ENCODE measurements around the gene ELAC1.
A peak's percentile ranks its signal among the peaks of the same experiment; 100 is the strongest.

The ELAC1 gene

DNA sequence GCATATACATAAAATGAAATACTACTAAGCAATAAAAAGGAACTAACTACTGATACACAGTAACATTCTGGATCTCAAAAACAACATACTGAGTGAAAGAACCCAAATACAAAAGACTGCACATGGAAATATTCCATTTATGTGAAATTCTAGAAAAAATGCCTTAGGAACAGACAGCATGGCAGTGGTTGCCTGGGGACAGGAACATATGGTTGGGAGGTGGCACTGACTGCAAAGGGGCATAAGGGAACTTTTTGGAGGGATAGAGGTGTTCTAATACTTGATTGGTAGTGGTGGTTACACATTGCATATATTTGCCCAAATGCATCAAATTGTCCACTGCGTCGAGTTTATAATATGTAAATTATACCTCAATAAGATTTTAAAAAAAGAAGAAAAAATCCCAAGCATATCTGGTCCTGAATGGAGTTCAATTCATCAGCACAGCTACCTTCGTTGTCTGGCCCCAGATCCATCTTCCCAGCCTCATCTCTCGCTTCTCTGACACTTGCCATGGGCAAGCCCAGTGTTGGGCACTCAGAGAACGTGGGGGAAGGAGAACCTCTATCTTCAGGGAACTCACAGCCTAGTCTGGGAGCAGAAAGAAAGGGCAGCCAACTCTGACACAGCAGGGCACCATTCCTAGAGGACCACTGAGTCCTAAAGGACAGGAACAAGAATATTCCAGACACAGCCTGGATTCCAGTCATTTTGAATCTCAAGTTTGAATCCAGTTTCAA lies 53.6 kb downstream of the ELAC1 start:
- DNase-seq, result no peak

DNA sequence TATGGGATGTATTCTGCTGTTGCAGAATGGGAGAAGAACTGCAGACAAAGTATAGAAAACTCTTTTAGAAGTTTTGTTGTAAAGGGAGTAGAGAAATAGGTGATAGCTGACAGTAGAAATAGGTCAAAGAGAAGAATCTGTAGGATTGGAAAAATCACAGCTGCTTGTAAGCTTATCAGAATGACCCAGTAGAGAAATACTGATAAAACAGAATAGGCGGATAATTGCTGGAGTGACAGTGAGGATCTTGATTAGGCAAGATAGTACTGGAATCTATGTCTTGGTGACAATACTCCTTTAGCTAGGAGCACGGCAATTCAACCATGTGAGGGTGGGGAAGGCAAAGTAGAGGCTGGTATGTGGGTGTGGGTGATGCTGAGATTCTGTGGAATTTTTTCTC lies 57.7 kb downstream of the ELAC1 start:
- DNase-seq, result no peak

DNA sequence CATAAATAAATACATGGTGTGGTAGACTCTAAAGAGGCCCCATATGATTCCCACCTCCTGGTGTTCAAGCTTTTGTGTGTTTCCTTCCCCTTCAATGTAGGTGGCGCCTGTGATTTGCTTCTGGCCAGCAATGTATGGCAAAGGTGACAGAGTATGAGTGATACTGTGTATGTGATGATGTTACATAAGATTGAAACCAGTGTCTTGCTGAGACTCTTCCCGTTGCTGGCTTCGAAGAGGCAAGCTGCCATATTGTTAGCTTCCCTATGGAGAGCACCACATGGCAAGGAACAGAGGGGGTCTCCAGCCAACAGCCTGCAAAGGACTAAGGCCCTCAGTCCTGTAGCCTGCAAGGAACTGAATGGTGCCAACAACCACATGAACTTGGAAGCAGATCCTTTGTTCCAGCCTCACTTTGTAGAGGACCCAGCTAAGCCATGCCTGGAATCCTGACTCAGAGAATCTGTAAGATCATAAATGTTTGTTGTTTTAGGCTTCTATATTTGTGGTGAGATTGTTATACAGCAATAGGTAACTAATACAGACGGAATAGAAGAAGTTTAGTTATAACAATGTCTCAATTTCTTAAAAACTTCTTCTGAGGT lies 60.5 kb downstream of the ELAC1 start:
- no peak for DNase-seq

DNA sequence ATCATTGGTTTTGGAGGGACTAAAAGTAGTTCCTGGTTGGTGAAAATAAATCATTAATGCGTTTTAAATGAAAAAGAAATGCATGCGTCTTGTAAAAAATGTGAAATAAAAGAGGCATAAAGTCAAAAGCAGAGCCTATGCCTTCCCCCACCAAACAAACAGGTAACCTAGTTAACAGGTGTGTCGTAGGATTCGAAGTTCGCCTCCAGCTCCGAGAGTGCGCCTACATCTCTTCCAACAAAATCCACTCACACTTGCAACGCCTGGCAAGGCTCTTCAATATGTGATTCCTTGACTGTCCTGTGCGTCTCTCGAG lies 61.5 kb downstream of the ELAC1 start:
- DNase-seq, result no peak

DNA sequence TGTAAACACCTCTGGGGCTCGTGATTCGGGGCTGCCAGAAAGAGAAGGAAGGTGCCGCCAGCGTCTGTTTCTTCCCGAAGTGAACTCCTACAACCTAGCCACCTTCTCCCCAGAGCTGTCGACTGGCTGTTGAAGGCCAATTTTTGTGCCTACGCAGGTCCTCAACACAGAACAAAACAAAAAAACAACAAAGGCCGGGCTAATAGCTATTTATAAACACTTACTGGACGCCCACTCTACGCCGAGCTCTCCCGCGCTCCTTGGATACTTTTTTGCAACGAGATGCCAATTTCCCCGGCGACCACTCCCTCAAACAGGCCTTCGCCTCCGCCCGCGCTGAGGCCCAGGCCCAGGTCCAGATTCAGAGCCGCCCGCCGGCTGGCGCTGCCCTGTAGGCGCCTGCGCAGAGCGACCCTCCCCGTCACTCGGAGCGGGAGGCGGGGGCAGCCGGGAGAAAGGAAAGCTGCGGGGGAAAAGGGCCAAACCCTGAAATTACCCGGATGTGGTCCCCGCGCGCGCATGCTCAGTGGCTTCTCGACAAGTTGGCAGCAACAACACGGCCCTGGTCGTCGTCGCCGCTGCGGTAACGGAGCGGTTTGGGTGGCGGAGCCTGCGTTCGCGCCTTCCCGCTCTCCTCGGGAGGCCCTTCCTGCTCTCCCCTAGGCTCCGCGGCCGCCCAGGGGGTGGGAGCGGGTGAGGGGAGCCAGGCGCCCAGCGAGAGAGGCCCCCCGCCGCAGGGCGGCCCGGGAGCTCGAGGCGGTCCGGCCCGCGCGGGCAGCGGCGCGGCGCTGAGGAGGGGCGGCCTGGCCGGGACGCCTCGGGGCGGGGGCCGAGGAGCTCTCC lies 62.1 kb downstream of the ELAC1 start, which contains the start of gene SMAD4:
SMAD4 (plus strand) TSS at position 520 of the 843 bp plus-strand sequence. CDS start 16,834 bp downstream, outside the sequence.
- peak; percentile 97 for DNase-seq

DNA sequence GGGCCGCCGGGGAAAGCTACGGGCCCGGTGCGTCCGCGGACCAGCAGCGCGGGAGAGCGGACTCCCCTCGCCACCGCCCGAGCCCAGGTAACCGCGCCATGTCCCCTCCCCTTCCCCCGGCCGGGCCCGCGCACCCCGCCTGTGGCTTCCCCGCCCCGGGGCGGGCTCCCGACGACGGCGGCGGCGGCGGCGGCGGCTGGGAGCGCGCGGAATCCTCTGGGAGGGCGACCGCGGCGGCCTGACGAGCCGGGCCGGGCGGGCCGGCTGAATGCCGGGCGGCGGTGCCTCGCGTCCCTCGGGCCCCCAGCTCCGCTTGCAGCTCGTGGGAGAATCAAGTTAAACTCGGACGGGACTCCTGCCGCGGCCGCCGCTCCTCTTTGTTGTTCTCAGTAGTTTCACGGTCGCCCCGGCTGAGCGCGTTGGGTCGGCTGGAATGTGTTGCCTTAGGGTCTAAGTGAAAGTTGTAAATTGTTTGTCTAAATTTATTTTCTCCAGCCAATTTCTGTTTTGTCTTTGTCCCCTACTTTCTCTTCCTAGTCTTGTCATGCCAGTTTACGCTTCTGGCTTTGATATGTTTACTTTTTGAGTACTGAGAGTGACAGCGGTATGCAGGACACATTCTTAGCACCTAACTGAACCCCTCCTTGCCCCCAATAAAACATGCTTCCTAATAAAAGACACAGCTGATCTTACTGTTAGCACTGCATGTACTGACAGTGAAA lies 62.9 kb downstream of the ELAC1 start:
- DNase-seq, result peak; percentile 67

DNA sequence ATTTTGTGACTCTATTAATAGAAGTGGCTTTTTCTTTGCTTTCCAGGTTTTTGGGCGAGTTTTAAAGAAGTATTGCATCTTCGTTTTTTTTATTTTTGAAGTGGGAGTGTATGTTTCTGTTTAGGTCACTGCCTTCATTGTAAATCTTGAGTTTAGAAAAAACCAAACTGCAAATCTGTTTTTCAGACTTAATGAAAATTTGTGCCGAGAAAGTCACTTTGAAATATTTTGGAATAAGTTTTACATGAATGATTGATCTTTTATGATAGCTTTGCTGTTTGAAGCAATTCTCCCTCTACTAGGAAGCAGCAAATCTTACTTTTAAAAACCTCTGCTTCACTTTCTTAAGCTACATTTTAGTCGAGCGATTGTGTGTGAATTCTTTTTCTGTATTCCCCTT lies 64.4 kb downstream of the ELAC1 start:
- DNase-seq, result no peak

DNA sequence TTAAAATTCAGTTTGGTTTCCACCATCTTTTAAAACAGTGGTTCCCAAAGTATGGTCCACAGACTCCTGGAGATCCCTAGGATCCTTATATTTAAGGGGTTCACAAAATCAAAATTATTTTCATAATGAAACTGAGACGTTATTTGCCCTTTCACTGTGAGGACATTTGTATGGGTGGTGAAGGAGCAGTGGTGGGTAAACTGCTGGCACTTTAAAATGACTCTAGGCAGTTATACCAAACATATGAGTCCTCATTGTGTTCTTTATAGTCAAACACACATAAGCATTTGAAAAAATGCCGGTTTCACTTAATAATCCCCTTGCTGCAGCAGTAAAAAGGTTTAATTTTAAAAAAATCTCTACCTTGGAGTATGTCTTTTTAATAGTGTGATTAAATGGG lies 69.4 kb downstream of the ELAC1 start:
- no peak for DNase-seq
